ENCODE measurements around the gene PEAR1. TPM values are rescaled to one million over a fixed set of nuclear protein-coding genes. Genes with fewer than 3 reads are reported as not detected.

The PEAR1 gene, protein sequence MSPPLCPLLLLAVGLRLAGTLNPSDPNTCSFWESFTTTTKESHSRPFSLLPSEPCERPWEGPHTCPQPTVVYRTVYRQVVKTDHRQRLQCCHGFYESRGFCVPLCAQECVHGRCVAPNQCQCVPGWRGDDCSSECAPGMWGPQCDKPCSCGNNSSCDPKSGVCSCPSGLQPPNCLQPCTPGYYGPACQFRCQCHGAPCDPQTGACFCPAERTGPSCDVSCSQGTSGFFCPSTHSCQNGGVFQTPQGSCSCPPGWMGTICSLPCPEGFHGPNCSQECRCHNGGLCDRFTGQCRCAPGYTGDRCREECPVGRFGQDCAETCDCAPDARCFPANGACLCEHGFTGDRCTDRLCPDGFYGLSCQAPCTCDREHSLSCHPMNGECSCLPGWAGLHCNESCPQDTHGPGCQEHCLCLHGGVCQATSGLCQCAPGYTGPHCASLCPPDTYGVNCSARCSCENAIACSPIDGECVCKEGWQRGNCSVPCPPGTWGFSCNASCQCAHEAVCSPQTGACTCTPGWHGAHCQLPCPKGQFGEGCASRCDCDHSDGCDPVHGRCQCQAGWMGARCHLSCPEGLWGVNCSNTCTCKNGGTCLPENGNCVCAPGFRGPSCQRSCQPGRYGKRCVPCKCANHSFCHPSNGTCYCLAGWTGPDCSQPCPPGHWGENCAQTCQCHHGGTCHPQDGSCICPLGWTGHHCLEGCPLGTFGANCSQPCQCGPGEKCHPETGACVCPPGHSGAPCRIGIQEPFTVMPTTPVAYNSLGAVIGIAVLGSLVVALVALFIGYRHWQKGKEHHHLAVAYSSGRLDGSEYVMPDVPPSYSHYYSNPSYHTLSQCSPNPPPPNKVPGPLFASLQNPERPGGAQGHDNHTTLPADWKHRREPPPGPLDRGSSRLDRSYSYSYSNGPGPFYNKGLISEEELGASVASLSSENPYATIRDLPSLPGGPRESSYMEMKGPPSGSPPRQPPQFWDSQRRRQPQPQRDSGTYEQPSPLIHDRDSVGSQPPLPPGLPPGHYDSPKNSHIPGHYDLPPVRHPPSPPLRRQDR
- total RNA-seq, result 33.2 TPM

DNA sequence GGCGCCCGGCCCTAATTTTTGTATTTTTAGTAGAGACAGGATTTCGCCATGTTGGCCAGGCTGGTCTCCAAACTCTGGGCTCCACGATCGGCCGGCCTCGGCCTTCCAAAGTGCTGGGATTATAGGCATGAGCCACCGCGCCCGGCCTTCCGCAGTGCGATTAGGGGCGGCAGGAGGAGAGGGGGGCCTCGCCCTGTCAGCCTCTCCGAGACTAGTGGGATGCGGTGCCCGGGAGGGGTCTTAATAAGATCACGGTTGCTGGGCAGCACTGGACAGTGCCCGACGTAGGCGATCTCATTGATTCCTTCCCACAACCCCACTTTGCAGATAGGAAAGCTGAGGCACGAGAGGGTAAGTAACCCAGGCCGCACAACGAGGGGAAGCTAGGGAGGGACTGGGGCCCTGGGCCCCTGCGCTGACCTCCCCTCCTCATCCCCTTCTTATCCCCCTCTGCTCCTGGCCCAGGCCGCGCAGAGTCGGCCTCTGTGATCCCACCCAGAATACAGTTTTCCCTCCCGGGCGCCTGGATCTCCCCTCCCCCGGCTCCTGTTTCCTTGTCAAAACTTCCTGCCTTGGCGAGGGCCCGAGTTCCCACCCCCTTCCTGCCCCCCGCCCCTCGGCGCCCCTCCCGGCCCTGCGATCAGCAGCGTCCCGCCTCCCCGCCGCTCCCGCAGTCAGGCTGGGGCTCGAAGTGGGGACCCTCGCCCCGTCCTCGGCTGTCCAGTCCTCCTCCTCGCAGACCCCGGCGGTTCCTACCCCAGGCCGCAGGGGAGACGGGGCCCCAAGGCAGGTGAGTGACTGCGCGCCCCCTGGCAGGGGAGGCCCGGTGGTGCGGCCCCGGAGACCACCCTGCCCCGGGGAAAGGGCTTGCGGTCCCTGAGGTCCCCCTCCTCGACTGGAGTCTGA is at the start of gene PEAR1:
Gene PEAR1 (plus strand): TSS at position 671 of the 906 bp plus-strand sequence. CDS start 10,209 bp downstream, outside the sequence.

DNA sequence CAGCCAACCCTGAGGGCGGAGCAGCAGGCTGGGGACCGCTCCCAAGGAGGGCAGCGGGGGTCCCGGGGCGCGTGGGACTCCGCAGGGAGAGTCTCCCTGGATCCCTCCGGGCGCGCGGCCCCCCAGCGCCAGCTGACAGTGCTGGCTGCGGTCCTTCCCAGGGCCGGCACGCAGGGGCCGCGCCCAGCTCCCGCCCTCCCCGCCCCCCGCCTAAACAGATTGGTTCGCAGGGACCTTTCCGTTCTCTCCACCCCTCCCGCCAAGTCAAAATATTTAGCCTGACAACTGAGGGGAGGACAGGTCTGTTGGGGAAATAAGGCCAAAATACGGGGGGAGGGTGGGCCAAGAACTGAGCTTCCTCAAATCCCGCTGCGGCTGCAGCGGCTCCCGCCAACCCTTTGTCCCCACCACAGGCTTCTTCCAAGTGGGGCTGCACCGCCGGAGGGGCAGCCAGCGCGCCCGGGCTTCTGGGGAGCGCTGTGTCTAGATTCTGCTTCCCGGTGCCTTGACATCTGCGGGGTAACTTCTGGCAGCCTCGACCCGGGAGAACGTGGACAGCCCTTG is 34.5 kb upstream of the PEAR1 start, which contains the start of gene INSRR:
Gene INSRR (minus strand): TSS at position 159 of the 564 bp plus-strand sequence. CDS start 496 bp downstream, outside the sequence.

DNA sequence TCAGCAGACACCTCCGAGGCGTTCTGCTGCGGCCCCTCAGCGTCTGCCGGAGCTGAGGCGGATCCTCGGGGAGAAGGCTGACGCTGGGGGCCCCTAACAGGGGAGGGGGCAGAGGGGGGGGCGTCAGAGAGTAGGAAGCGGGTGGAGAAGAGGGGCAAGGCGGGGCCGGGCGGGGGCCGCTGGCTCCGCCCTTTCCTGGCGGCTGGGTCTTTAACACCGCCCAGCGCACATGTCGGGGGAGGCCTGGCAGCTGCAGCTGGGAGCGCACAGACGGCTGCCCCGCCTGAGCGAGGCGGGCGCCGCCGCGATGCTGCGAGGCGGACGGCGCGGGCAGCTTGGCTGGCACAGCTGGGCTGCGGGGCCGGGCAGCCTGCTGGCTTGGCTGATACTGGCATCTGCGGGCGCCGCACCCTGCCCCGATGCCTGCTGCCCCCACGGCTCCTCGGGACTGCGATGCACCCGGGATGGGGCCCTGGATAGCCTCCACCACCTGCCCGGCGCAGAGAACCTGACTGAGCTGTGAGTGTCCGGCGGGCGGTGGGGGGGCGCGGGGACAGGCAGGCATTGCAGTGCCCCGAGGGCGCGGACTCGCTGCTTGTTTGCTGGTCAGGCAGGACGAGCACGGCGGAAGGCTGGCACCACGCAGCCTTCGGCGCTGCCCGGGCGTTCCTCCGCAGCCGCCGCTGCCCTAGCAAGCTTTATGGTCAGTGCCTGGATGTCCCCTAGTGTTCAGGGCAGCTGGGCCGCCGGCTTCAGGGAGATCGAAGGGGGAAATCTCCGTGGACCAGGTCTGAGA is 32.7 kb upstream of the PEAR1 start, which contains the start of gene NTRK1:
Gene NTRK1 (plus strand): TSS at position 238 of the 796 bp plus-strand sequence. CDS start 70 bp downstream, at position 308.

DNA sequence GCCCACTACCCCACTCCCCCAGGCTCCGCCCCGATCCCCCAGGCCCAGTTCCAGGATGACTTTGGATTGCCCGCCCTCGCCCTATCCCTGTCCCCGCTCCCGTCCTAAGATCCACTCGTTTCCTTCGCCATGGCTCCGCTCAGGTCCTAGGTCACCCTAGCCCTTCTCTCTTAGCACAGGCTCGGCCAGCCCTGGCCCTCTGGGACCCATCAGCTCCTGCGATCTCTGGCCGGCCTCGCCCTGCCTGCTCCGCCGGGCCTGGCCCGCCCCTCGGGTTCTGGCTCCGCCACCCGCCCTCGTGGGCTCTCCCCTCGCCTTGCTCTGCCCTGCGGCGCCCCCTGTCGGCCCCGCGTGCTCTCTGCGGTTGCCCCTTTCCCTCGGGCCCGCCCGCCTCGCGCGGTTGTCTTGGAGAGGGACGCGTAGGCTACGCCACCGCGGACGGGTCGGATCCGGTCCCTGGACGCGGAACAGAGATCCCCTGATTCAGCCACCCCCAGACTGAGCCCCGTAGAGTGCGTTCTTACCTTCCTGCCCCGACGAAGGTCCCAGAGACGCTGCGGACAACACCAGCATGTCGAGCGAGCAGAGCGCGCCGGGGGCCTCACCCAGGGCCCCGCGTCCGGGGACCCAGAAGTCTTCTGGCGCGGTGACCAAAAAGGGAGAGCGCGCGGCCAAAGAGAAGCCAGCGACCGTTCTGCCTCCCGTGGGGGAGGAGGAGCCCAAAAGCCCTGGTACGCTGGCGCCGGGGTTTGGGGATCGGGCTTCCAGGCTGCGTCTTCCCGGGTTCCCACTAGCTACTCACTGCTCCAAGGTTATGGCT is 26.9 kb downstream of the PEAR1 start, which contains the start of gene LRRC71:
Gene LRRC71 (plus strand): TSS at position 400 of the 820 bp plus-strand sequence. CDS start 172 bp downstream, at position 572.

Small RNA genes lying within 50 kb of the gene (small RNA-seq; reads per million reads assigned to genes)
- not detected for gene MIR765 (ENCODE audit: low replicate concordance)

Other genes with a start within 250 kb of the PEAR1 start
- 62.2 TPM for gene NES, start 216.3 kb upstream of the PEAR1 start, total RNA-seq
- gene CRABP2, start 188.1 kb upstream of the PEAR1 start, total RNA-seq, result 17.1 TPM
- 22.9 TPM for gene METTL25B, start 165.2 kb upstream of the PEAR1 start, total RNA-seq
- 13.3 TPM for gene ISG20L2, start 165.0 kb upstream of the PEAR1 start, total RNA-seq
- 40.3 TPM for gene MRPL24, start 152.6 kb upstream of the PEAR1 start, total RNA-seq
- gene HDGF, start 142.0 kb upstream of the PEAR1 start, total RNA-seq, result 107 TPM
- 33.2 TPM for gene PRCC, start 126.2 kb upstream of the PEAR1 start, total RNA-seq
- 0.64 TPM for gene SH2D2A, start 76.9 kb upstream of the PEAR1 start, total RNA-seq
- 1.9 TPM for gene INSRR, start 34.6 kb upstream of the PEAR1 start, total RNA-seq
- gene NTRK1, start 32.9 kb upstream of the PEAR1 start, total RNA-seq, result 2.0 TPM
- 0.35 TPM for gene LRRC71, start 26.9 kb downstream of the PEAR1 start, total RNA-seq
- 33.0 TPM for gene ARHGEF11, start 152.0 kb downstream of the PEAR1 start, total RNA-seq
- not detected for gene ETV3L, start 206.1 kb downstream of the PEAR1 start, total RNA-seq
- 20.6 TPM for gene ETV3, start 244.7 kb downstream of the PEAR1 start, total RNA-seq

Measured in metanephros (tissue), 2 donors.